ENCODE results near the gene TFAP2A. TPM values are rescaled to one million over a fixed set of nuclear protein-coding genes. Genes with fewer than 3 reads are reported as not detected.

The TFAP2A gene
- total and polyA plus RNA-seq, 2 donors (not counting 1 experiment from before 2014, with no cell fraction given), result 0.03 TPM; not detected in 1

GRCh38 chr6:10386756-10387654 lies 27.9 kb downstream of the TFAP2A start:
- H3K27ac ChIP-seq (ENCODE audit: insufficient read depth, low read length), result no peak overlapping the region
- no peak overlapping the region for H3K4me2 ChIP-seq (ENCODE audit: extremely low read depth, insufficient read depth, low read length)
- no peak overlapping the region for H3K9ac ChIP-seq (ENCODE audit: insufficient read depth, low read length)
- H3K4me1 ChIP-seq (ENCODE audit: control insufficient read depth, extremely low read depth, insufficient read depth, low read length), result no peaks in the 10 kb centered on the region
- no peak overlapping the region for H2AFZ ChIP-seq (ENCODE audit: low read length)
- H3K79me2 ChIP-seq (ENCODE audit: control insufficient read depth, insufficient read depth, low read length), result no peaks in the 10 kb centered on the region
- no peak for DNase-seq (ENCODE audit: low read depth in 2 of 2)
- no peaks in the 10 kb centered on the region for H4K20me1 ChIP-seq (ENCODE audit: control insufficient read depth, extremely low read depth, insufficient read depth, low read length)
- H3K36me3 ChIP-seq (ENCODE audit: control insufficient read depth, insufficient read depth, low read length), result no peaks in the 10 kb centered on the region
- peaks cover 72% of the 10 kb centered on the region for H3K27me3 ChIP-seq (ENCODE audit: control insufficient read depth, insufficient read depth, low read length)
- no peak overlapping the region for H3K4me3 ChIP-seq (replicated peaks in 1 of 4; ENCODE audit: control extremely low read depth in 1 of 4, insufficient read depth in 1 of 4, low read depth in 3 of 4, low read length in 4 of 4)
- TF ChIP-seq EZH2 (IDR thresholded peaks at IDR 0.05; ENCODE audit: low read length, missing control alignments) (no peak), CTCF (conservative IDR thresholded peaks at IDR 0.05 in 1 of 2, IDR thresholded peaks at IDR 0.05 in 1 of 2; ENCODE audit: low read depth in 1 of 2, low read length in 2 of 2) (no peak)
- no peaks in the 10 kb centered on the region for H3K9me3 ChIP-seq (ENCODE audit: control insufficient read depth, insufficient read depth, low read depth, low read length)

GRCh38 chr6:10386220-10386619 lies 28.7 kb downstream of the TFAP2A start:
- Histone ChIP-seq H3K36me3 (ENCODE audit: control insufficient read depth, insufficient read depth, low read length) (no peaks in the 10 kb centered on the region), H2AFZ (ENCODE audit: low read length) (no peak overlapping the region), H3K27me3 (ENCODE audit: control insufficient read depth, insufficient read depth, low read length) (peaks cover 68% of the 10 kb centered on the region), H3K4me3 (replicated peaks in 1 of 4; ENCODE audit: control extremely low read depth in 1 of 4, insufficient read depth in 1 of 4, low read depth in 3 of 4, low read length in 4 of 4) (no peak overlapping the region), H3K4me2 (ENCODE audit: extremely low read depth, insufficient read depth, low read length) (no peak overlapping the region), H3K9ac (ENCODE audit: insufficient read depth, low read length) (no peak overlapping the region), H3K9me3 (ENCODE audit: control insufficient read depth, insufficient read depth, low read depth, low read length) (no peaks in the 10 kb centered on the region), H3K27ac (ENCODE audit: insufficient read depth, low read length) (no peak overlapping the region), H3K4me1 (ENCODE audit: control insufficient read depth, extremely low read depth, insufficient read depth, low read length) (no peaks in the 10 kb centered on the region), H4K20me1 (ENCODE audit: control insufficient read depth, extremely low read depth, insufficient read depth, low read length) (no peaks in the 10 kb centered on the region), H3K79me2 (ENCODE audit: control insufficient read depth, insufficient read depth, low read length) (no peaks in the 10 kb centered on the region)
- TF ChIP-seq CTCF (conservative IDR thresholded peaks at IDR 0.05 in 1 of 2, IDR thresholded peaks at IDR 0.05 in 1 of 2; ENCODE audit: low read depth in 1 of 2, low read length in 2 of 2) (no peak), EZH2 (IDR thresholded peaks at IDR 0.05; ENCODE audit: low read length, missing control alignments) (no peak)
- DNase-seq (ENCODE audit: low read depth in 2 of 2), result no peak

GRCh38 chr6:10385524-10386132 lies 29.2 kb downstream of the TFAP2A start:
- H3K4me2 ChIP-seq (ENCODE audit: extremely low read depth, insufficient read depth, low read length), result no peak overlapping the region
- H2AFZ ChIP-seq (ENCODE audit: low read length), result no peak overlapping the region
- TF ChIP-seq EZH2 (IDR thresholded peaks at IDR 0.05; ENCODE audit: low read length, missing control alignments) (no peak), CTCF (conservative IDR thresholded peaks at IDR 0.05 in 1 of 2, IDR thresholded peaks at IDR 0.05 in 1 of 2; ENCODE audit: low read depth in 1 of 2, low read length in 2 of 2) (no peak)
- no peaks in the 10 kb centered on the region for H3K9me3 ChIP-seq (ENCODE audit: control insufficient read depth, insufficient read depth, low read depth, low read length)
- no peaks in the 10 kb centered on the region for H3K4me1 ChIP-seq (ENCODE audit: control insufficient read depth, extremely low read depth, insufficient read depth, low read length)
- no peaks in the 10 kb centered on the region for H3K36me3 ChIP-seq (ENCODE audit: control insufficient read depth, insufficient read depth, low read length)
- H4K20me1 ChIP-seq (ENCODE audit: control insufficient read depth, extremely low read depth, insufficient read depth, low read length), result no peaks in the 10 kb centered on the region
- DNase-seq (ENCODE audit: low read depth in 2 of 2), result no peak
- H3K79me2 ChIP-seq (ENCODE audit: control insufficient read depth, insufficient read depth, low read length), result no peaks in the 10 kb centered on the region
- no peak overlapping the region for H3K4me3 ChIP-seq (replicated peaks in 1 of 4; ENCODE audit: control extremely low read depth in 1 of 4, insufficient read depth in 1 of 4, low read depth in 3 of 4, low read length in 4 of 4)
- H3K9ac ChIP-seq (ENCODE audit: insufficient read depth, low read length), result no peak overlapping the region
- no peak overlapping the region for H3K27ac ChIP-seq (ENCODE audit: insufficient read depth, low read length)
- peaks cover 62% of the 10 kb centered on the region for H3K27me3 ChIP-seq (ENCODE audit: control insufficient read depth, insufficient read depth, low read length)

Measured in fibroblast of lung (primary cell).